NCI-H446 treated with DMSO at 0.1 percent for 48 hours (cell line): Measurements from ENCODE around the gene KRT4.
"Not testable (repeated sequence)": the region's sequence is repeated elsewhere in the genome, so short reads cannot be mapped to it uniquely, and the experiment has no call there.

ENCODE experiments used
- DNase-seq: peaks from one replicate; lab custom pipeline; 2025; lab: John Stamatoyannopoulos, UW

Gene KRT4

GRCh38 chr12:52813885-52814709 is at the start of gene KRT4:
TSS of gene KRT4 (minus strand) at chr12:52814116. CDS start at chr12:52814058, 58 bp downstream.
- no peak for DNase-seq

GRCh38 chr12:52862023-52862422 is 48.1 kb upstream of the KRT4 start:
- no peak for DNase-seq

GRCh38 chr12:52861511-52861910 is 47.6 kb upstream of the KRT4 start:
- no peak for DNase-seq

- DNase-seq, result no peak
Measured at GRCh38 chr12:52860102-52860823, 46.3 kb upstream of the KRT4 start.

- DNase-seq, result no peak
Measured at GRCh38 chr12:52857500-52857899, 43.6 kb upstream of the KRT4 start.

GRCh38 chr12:52856787-52857186 is 42.9 kb upstream of the KRT4 start:
- DNase-seq, result no peak

DNA sequence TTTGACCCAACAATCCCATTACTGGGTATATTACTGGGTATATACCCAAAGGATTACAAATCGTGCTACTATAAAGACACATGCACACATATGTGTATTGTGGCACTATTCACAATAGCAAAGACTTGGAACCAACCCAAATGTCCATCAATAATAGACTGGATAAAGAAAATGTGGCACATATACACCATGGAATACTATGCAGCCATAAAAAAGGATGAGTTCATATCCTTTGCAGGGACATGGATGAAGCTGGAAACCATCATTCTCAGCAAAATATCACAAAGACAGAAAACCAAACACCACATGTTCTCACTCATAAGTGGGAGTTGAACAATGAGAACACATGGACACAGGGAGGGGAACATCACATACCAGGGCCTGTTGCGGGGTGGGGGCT is 42.2 kb upstream of the KRT4 start:
- not testable (repeated sequence) for DNase-seq

GRCh38 chr12:52851787-52852186 is 37.9 kb upstream of the KRT4 start:
- no peak for DNase-seq

GRCh38 chr12:52850681-52851080 is 36.8 kb upstream of the KRT4 start:
- no peak for DNase-seq

DNA sequence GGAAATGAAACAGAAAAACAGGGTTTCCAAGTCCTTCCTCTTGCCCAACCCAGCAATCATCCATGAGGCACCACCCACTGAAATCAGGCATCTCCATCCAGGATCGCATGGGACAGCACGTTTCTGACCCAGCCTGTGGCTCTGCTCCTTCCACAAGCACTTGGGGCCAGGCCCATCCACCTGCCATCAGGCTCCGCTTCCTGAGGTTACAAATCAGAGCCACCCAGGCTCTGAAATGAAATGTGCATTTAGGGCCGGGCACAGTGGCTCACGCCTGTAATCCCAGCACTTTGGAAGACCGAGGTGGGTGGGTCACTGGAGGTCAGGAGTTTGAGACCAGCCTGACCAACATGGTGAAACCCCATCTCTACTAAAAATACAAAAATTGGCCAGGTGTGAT is 35.6 kb upstream of the KRT4 start:
- DNase-seq, result no peak

GRCh38 chr12:52848661-52849255 is 34.8 kb upstream of the KRT4 start, which contains the start of gene KRT78:
TSS of gene KRT78 (minus strand) at chr12:52848994. CDS start at chr12:52848930, 64 bp downstream.
- no peak for DNase-seq

DNA sequence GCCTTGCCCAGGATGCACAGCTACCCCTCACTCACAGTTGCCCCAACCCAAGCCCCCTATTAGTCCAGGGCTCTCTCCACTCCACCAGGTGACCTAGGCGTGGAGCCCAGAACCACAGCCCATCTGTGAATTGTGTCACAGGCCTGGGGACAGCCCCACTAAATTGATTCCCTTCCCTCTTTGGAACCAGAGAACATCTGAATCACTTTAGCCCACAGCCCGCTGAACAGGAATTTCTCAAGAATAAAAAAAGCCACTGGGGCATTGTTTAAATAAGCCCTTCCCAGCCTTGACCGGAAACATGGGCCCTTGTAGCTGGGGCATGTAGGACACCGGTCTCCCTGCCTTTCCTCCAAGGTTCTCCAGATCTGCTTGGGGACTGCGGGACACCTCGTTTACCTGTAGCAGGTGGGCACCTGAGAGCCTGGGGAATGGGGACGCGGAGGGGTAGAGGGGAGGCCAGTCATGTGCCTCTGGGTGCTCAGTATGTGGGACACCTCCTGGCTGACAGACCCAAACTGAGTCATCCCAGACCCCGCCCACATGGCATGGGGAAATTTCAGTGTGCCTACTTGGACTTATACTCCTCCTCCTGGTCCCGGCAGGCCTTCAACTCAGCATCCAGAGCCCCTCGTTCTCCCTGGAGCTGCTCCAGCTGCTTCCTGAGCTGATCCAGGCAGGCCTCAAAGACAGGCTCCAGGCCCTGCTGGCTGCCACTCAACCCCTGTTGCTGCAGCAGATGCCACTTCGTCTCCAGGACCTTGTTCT is 33.6 kb upstream of the KRT4 start:
- DNase-seq, result no peak

DNA sequence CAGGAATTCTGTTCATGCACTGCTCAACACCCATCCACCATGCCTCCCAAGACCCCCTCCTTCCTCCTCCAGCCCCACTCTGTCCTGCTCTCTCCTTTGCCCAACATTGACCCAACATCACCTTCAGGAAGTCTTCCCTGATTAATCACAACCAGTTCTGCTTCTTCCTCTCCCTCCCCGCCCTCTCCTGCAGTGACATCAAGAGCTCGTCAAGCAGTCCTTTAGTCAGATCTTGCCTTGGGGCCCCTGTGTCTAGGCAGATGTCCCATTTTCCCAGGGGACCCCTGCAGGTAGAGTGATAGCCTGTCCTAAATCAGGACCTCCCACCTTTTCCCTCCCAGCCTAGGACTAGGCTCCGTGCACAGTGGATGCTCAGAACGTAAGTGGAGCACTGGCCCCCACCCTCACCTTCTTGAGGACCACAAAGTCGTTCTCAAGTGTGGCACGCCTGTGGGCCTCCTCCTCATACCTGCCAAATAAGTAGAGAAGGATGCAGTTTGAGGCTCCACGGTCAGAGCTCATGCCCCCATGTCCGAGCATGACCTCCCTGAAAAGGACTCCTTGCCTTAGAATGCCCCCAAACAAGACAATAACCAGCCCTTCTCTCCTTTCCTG is 32.5 kb upstream of the KRT4 start:
- no peak for DNase-seq

DNA sequence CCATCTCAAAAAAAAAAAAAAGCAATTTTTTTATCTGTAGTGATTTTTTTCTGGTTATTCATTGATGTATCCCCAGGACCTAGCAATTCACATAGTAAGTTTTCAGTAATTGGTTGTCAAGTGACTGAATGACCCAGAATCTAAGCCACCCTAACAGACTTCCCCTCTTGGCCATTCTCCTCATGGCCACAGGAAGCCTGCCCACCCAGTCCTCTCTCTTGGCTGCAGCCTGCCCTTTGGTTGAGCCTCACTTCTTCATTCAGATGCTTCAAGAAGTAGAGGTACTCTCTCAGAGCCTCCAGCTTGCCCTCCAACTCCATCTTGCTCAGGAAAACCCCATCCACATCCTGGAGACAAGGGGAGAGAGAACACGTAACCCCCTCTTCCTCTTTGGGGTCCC is 32.0 kb upstream of the KRT4 start:
- DNase-seq, result no peak

DNA sequence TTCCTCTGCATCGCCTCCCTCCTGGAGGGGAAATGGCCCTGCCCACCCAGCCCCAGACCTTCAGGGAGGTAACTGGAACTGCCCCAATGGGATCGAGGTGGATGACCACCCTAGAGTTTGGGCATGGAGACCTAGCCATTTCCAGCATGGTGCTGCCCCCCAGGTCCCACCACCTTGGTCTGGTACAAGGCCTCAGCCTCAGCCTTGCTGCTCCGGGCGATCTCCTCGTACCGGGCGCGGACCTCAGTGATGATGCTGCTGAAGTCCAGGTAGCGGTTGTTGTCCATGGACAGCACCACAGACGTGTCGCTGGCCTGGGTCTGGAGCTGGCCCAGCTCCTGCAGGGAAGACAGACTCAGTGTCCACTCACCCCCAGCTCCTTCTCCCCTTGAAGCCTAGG is 30.5 kb upstream of the KRT4 start:
- DNase-seq, result no peak

DNA sequence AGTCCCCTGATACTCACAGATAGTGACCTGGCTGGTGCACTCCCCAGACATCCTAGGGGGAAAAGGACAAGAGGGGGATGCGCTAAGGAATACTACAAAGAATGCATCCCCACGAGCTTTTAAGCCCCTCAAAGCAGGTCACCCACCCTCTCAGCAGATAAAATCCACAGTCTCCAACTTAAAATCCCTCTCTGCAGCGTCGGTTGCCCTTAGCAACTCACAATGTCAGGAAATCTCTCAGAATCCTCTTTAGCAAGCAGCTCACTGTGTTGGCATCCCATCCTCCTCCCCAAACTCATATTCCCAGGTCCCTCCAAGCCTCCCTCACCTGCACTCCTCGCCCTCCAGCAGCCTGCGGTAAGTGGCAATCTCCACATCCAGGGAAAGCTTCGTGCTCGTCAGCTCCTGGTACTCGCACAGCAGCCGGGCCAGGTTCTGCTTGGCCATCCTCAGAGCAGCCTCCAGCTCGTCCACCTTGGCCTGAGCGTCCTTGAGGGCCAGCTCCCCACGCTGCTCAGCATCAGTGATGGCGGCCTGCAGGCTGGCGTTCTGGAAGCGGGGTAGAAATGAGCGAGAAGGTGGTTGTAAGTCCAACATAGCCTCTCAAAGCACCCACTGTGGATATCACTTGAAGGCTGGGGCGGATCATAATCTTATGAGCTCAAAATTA is 25.7 kb upstream of the KRT4 start:
- no peak for DNase-seq

DNA sequence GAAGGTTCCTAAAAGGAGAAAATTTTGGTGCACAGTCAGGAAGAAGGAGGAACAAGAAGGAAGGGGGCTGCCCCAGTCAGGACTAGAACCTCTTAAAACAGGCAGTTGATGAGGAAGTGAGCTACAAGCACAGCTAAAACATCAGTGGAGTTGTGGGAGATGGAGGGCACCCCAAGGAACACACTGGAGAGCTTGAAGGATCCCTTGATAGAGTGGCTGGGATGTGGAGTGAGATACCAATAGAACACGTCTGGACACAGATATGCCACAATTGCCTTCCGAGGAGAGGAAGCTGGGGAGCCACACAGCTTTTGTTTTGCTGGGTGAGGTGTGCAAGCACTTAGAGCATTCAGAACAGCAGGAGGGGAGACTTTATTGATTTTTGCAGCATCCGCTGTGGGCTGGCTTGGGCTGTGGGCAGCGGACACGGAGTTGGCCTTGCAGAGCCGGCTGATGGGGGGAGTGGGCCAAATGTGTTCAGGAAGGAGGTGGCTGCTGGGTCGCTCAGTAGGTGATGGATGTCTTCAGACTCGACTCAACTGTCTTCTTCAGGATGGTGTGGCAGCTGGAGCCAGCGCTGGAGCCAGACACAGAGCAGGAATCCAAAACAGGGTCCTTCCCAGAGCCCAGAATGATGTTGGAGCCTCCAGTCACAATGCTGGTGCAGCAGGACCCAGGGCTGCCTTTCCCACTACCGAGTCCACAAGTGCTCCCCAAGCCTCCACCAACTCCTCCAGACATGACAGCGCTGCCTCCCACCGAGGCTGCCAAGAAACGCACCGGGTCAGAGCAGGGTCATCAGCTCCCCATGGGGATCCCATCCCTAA is 24.9 kb upstream of the KRT4 start:
- DNase-seq, result no peak

DNA sequence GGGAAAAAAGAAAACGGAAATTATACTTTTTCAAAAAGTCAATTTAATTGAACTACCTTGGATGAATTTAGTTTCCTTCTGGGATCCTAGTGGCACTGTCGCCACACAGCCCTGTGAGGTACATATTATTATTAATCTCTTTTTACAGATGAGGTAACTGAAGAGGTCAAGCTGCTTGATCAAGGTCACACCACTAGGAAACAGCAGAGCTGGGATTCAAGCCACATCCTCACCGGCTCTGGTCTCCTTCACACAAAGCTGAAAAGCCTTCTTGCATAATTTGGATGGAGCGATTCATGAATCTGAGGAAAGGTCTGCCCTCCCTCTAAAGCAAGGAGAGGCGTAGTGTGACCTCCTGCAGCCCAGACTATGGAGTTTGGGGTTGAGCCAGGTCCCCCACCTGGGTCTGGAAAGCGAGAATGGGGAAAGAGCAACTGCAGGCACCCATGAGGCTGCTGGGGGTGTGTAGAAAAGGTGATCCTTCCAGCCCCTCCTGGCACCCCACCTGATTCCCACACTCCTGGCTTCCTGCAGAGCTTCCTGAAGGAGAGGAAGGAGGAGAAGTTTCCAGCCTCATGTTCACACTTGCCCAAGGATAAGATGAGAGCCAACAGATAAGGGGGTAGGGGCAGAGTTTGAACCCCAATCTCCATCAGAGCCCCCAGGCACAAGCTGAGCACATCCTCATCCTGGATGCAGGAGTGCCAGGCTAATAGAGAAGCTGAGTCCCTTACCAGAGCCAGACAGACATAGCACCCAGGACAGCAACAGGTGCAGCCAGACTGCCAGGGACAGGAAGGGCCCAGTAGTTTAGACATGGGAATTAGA is 24.1 kb upstream of the KRT4 start:
- no peak for DNase-seq

DNA sequence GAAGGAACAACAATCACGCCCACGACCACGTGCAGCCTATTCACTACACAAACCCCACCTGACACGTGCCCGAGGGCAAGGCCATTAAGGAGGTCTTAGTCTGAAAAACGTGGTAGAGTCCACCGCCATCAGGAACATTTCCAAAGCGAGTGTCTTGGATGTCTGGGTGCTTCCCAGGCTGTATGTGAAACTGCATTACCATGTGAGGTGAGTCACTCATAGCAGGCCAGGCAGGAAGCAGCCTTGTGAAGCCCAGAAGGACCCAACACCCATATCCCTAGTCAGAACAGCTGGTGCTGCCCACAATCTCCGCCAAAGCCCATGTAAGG is 23.5 kb upstream of the KRT4 start:
- DNase-seq, result no peak
